ENCODE data around the gene ALDH1L1. TPM values are rescaled to one million over a fixed set of nuclear protein-coding genes. Genes with fewer than 3 reads are reported as not detected.
"Not testable (repeated sequence)": the region's sequence is repeated elsewhere in the genome, so short reads cannot be mapped to it uniquely, and the experiment has no call there.

Gene ALDH1L1
- polyA plus RNA-seq, 4 donors = 33.1 to 49.0 (median 42.8) TPM

DNA sequence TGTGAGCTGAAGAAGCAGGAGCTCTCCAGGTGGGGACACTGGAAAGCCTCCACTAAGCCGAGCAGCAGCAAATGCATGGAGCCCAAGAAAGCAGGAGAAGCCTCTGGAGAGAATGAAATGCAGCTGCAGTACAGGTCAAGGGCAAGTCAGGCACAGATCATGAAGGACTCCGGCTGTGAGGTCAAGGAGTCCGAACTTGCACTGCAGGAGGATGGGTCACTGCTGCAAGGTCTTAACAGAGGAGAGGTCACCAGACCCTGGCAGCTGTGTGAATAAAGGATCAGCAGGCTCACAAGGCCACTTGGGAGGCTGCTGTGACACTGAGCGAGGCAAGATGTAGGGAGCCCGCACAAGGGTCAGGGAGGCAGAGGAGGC is 71.7 kb downstream of the ALDH1L1 start:
- DNase-seq (ENCODE audit: low read depth in 4 of 4, low spot score in 2 of 4) = no peak

DNA sequence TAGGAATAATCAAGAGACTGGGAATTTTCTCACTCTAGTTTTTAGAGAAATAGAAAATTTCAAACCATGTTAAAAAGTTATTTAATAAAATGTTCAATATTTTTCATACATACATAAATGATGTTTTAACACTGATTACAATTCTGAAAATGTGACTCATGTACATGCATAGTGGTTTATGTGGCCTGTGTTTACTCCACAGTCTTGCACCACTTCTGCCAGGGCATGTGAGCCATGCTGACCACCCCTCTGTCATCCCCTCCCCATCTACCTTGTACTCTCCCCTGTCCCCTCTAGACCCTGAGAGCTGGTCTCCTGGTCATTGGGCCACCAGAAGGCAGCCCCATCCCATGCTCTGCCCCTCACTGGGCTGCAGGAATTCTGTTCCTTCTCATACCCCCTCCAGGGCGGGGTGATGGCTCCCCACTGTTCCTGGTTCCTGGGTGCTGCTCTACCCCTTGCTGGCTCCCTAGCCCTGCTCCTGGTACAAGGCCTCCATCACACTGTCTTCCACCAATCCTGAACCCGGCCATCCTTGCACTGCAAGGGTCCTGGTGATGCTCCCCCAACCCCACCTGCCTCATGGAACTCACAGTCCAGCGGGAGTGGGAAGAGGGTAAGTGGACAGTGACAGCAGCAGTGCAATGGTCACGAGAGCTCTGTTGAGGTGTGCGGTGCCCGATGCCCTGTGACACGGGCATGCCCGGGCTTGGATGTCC is 72.3 kb downstream of the ALDH1L1 start:
- no peak for DNase-seq (ENCODE audit: low read depth in 4 of 4, low spot score in 2 of 4)

DNA sequence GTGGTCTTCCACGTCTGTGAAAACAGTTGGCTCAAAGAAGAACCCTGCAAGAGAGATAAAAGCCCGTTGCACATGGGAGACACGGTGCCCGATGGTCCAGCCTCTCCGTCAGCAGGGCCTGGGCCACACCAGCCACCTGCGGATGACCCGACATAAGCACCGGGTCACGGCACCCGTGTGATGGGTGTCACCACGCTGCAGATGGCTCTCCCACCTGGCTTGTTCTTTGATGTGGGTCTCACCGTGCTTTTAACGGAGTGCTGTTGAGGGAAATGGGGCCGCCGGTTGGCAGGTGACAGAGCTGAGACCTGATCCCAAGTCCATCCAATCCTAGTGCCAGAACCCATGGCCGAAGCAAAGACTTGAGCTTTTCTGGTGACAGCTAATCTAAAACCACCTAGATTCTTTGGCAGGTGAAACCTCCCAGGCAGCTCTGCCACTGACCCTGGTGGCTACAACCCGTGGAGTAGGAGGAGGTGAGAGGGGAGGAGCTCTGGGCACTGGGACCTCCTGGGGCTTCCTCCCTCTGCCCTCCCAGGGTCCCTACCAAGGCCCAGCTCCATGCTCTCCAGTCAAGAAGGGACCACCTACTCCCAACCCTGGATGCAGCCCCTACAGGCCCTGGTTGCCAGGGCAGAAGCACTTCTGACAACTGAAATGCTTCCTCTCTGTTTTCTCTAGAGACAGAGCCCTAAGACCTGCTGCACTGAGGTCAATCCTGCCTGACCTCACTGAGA is 73.0 kb downstream of the ALDH1L1 start:
- DNase-seq (ENCODE audit: low read depth in 4 of 4, low spot score in 2 of 4) = no peak

DNA sequence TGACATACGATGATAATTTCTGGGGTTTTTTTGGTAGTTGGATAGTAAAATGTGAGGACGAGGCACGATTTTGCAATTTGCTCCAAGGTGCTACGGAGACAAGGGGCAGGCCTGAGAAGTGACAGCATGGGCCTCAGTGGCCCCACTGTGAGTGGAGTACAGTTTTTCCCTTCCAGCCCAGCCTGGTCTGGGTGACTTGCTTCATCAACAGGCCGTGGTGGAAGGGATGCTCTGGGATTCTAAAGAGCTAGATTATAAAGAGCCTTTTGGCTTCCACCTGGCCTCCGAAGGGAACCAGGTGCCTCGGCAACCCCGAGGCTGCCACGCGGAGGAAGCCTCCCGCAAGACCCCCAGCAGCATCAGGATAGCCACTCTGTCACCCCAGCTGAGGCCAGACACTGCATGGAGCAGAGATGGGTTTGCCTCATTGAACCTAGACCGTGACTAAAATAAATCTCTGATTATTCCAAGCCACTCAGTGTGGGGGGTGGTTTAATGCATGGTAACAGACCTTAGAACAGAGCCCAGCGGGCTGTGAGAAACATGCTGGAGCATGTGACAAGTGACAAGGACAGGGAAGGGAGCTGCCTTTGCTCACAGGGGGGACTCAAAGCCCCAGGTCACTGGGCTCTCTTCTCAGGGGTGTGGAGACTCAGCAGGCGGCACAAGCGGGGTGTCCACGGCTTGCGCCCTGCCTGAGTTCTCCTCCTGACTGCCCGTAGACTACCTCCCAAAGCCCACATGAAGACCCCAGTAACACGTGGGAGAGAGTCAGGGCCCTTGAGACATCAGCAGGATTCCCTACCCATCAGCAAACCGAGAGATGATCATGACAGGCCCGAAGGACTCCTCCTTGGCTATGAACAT is 73.8 kb downstream of the ALDH1L1 start:
- DNase-seq (ENCODE audit: low read depth in 4 of 4, low spot score in 2 of 4) = no peak

DNA sequence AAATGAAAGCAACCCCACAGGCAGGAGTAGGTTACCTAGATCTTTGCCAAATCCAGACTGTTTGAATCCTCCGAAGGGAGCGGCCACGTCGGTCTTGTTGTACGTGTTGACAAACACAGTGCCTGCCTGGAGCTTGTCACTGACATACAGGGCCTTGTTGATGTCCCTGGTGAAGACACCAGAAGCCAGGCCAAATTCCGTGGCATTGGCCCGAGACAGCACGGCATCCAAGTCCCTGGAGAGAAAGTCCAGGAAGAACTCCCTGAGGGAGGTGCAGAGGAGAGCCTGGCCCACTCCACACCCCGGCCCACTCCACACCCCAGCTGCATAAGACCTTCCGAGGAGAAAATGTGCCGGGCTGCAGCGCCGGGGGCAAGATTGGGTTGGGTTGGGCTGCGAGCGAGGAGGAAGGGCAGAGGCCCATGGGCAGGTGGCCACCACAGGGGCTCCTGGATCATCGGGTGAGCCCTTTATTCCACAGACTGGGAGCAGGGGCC is 74.6 kb downstream of the ALDH1L1 start:
- no peak for DNase-seq (ENCODE audit: low read depth in 4 of 4, low spot score in 2 of 4)

DNA sequence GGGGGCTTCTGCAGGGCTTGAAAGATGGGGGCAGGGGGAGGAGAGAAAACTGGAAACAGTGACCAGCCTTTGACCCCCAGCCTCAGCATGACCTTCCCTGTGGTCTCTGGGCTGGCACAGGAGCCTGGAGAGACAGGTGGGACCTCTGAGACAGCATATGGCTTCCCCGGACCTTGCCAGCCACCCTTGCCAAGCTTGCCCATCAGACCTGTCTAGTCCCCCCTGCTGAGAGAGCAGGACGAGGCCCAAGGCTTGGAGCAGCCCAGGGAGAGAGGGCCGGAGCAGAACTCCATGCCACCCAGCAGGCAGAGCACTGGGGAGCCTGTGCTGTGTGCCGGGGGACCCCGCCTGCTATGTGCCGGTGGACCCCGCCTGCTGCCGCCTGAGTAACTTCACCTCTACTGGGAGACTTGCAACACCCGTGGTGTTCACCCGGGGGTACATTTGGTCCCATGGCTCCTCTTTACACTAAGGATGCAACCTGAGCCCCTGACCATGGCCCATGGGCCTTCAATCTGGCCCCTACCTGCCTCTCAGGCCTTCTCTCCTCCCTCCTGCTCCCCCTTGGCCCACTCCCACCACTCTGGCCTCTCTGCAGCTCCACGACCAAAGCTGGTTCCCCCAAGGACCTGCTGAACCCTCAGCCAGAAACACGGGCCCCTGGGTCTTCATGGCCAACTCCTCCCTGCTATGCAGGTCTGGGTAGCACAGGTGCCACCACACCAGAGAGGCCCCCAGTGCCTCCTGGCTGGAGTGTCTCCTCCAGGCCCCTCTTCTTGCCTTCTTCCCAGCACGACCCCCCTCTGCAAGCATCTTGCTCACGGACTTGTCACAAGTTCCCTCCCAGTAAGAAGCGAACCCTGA is 75.4 kb downstream of the ALDH1L1 start:
- DNase-seq (ENCODE audit: low read depth in 4 of 4, low spot score in 2 of 4) = no peak

DNA sequence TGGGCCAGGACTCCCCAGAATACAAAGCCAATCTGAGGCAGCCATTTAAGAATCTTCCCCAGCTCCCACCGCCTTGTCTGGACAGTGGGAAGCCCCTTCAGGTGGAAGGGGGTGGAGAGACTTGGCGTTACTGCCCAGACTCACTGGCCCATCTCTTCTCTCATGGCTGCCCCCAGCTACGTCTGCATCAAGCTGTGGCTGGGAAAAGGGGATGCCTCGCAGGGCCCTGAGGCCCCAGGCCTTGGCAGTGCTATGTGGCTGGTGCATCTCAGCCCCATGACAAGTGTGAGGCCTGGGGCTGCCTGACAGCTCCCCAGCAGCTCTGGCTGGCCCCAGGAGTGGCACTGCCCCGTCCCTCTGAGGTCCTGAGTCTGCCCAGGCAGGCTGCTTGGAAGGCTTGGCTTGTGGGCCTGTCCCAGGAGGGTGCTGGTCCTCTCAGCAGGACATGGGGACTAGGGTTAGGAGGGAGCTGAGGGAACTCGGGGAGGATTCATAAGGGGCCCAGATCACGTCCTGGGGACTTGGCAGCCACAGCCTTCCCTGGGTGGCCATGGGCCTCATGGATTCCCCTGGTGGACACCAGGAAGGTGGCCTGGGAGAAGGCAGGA is 76.3 kb downstream of the ALDH1L1 start:
- no peak for DNase-seq (ENCODE audit: low read depth in 4 of 4, low spot score in 2 of 4)

DNA sequence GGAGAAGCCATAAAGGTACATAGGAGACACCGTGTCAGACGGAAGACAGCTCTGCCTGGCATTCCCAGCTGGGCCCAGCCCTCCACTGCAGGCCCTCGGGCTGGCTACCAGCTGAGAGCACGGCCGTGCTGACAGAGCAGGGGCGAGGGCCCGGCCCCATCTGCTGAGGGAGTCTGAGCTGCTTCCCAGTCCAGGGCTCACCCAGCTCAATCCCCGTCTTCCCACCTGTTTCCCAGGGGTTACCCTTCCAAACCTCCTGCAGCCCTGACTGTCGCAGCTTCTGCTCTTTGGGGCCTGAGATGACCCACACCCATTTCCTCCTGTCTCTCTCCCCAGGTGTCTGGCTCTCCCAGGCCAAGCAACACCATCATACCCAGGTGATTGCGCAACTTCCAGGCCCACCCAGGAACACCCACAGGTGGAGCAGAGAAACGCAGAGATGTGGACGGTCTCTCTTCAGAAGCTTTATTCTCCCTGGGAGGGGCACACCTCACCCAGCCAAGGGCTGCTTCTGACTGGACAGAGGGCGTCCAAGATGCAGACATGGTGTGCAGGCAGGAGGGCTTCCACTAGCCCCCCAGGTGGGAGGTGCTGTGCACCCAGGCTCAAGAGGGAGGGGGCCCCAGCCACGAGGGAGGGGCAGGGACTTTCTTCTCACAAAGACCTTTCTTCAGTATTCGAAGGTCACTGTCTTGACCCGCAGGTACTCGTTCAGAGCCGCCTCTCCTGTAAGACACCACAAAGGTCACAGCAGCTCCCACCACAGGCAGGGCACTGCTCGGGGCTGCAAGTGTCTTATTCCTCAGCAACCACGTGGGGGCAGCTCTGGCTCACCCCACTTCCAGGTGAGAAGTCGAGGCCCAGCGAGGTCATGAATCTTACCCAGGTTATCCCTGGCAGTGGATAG is 77.0 kb downstream of the ALDH1L1 start:
- no peak for DNase-seq (ENCODE audit: low read depth in 4 of 4, low spot score in 2 of 4)

DNA sequence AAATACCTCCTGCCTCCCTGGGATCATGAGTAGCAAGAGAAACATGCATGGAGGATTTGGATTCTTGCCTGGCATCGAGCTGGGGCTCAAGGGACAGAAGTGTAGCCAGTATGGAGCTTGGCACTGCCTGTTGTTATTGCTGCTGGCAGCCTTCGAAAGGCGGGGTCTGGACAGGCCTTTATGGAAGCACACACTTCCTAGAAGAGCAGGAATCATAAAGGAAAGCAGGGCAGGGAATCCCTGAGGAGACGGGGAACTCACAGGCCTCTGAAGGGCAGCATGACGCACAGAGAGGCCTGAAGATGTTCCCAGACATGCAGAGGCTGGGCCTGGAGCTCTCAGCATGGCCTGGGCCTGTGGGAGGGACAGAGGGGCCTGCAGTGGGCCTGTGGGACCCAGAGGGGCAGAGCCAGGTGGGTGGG is 77.8 kb downstream of the ALDH1L1 start:
- no peak for DNase-seq (ENCODE audit: low read depth in 4 of 4, low spot score in 2 of 4)

DNA sequence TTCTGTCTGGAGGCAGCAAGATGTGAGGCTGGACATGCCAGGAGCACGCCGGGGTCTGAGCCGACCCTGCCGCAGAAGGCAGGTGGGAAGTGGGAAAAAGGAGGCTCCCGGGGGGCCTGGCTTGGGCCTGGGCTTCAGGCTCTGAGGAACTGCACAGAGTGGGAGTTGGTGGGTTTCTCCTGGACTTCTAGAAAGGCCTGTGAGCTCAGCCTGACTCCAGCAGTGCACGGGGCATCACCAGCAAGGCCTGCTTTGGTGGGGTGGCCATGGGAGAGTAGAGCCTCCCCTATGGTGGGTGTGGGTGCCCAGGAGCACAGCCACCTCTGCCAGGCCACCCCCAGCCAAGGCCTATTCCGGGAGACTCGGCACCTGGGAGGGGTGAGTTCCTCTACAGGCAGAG is 78.4 kb downstream of the ALDH1L1 start:
- no peak for DNase-seq (ENCODE audit: low read depth in 4 of 4, low spot score in 2 of 4)

DNA sequence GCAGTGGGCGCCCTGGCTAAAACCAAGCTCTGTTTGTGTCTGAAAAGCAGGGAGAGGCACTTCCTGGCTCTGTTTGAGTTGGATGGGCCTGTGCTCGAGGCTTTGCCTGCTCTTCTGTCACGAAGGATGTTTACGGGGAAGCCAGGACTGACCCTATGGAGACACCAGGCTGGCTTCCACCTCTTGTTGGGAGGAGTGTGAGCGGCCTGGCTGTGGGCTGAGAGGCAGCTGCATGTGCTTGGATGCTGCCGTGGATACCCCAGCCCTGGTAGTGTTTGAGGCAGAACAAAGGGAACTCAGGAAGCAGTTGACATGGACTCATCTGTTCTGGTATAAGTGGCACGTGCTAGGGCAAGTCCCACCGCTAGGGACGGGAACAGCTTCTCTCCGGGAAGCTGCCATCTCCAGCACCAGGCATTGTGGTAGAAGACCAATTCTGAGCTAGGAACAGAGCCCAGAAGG is 78.8 kb downstream of the ALDH1L1 start:
- DNase-seq (ENCODE audit: low read depth in 4 of 4, low spot score in 2 of 4) = no peak

DNA sequence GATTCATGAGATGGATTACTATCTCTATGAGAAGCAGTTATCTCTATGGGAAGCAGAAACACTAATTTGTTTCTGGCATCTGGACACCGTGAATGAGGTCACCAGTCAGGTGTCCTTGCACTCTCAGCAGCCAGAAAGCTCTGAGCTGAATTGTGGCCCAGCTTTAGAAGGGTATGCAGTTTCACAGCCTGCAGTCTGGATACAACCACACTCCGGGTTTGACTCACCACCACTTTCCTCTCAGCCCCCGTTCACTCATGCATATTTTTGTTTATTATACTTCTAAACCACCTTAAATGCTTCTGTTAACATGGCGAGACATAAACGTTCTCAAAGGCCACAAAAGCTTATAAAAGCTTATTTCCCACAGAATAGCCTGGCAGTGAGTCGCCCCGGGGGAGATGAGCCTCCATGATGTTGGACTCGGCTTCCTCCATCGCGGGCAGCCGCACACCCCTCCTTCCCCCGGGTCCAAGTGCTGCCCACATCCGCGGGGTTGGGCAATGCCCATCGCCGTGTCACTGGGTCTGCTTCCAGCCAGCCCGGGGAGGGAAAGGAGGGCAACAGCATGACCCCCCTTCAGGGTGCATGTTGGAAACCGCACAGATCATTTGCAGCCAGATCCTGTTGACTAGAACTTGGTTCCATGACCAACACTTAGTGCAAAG is 79.6 kb downstream of the ALDH1L1 start:
- DNase-seq (ENCODE audit: low read depth in 4 of 4, low spot score in 2 of 4) = no peak

DNA sequence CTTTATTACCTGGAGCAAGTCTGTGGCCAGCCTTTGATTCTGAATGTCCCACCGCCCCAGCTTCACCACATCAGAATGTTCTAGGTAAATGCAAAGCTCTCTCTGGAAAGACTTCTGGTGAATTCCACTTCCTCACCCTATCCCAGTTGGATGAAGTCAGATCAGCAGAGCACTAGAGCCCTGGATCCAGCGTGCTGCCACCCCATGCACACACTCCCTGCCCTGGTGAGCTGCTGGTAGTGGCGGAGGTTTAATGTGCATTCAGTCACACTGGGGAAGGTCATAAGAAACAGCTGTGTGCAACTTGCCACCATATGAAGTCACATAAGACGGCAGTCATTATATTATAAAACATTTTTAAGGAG is 80.1 kb downstream of the ALDH1L1 start:
- no peak for DNase-seq (ENCODE audit: low read depth in 4 of 4, low spot score in 2 of 4)

DNA sequence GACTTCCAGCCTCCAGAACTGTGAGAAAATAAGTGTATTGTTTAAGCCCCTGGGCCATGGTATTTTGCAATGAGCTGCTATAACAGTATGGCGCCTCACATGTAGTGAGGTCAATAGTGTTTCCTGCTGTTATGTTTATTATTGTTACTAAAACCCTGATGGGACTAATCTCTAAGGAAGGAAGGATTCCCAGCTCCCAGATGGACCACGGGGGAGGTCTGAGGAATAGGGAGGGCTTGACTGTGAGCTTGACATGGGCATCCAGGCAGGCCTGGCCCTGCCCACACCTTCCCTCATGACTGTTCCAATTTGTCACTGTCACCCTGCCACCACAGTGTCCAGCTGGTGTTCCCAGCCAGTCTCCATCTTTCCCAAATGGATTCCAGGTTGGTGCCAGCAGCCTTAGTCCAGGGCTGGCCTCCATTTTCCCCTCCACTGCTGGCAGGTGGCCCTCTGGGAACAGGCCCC is 82.0 kb downstream of the ALDH1L1 start:
- no peak for DNase-seq (ENCODE audit: low read depth in 4 of 4, low spot score in 2 of 4)

DNA sequence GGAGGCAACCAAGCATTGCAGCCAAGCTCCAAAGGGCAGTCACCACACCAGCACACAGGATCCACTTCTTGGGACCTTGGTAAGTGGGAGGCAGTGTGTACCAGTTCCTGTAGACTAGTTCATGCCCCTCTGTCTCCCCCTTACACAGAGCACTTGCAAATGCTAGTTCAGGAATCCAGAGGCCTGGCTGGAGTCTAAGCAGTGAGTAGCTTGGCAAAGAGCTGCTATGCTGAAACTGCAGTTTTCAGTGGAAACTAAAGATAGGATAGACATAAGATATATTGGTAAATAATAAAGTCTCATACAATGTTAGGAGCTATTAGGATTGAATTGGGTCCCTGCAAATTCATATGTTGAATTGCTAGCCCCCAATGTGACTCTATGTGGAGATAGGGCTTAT is 82.6 kb downstream of the ALDH1L1 start:
- DNase-seq (ENCODE audit: low read depth in 4 of 4, low spot score in 2 of 4) = no peak

DNA sequence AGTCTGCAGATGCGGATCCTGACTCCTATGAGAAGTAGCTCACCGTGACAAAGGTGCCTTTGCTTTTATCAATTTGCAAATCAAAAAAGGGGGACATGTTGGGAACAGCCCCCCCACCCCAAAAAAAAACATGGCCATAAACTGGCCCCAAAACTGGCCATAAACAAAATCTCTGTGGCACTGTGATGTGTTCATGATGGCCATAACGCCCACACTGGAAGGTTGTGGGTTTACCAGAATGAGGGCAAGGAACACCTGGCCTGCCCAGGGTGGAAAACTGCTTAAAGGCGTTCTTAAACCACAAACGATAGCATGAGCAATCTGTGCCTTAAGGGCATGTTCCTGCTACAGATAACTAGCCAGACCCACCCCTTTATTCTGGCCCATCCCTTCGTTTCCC is 84.1 kb downstream of the ALDH1L1 start:
- not testable (repeated sequence) for DNase-seq (ENCODE audit: low read depth in 4 of 4, low spot score in 2 of 4)

DNA sequence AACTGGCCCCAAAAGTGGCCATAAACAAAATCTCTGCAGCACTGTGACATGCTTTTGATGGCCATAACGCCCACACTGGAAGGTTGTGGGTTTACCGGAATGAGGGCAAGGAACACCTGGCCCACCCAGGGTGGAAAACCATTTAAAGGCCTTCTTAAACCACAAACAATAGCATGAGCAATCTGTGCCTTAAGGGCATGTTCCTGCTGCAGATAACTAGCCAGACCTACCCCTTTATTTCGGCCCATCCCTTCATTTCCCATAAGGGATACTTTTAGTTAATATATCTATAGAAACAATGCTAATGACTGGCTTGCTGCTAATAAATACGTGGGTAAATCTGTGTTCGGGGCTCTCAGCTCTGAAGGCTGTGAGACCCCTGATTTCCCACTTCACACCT is 88.3 kb downstream of the ALDH1L1 start:
- not testable (repeated sequence) for DNase-seq (ENCODE audit: low read depth in 4 of 4, low spot score in 2 of 4)

DNA sequence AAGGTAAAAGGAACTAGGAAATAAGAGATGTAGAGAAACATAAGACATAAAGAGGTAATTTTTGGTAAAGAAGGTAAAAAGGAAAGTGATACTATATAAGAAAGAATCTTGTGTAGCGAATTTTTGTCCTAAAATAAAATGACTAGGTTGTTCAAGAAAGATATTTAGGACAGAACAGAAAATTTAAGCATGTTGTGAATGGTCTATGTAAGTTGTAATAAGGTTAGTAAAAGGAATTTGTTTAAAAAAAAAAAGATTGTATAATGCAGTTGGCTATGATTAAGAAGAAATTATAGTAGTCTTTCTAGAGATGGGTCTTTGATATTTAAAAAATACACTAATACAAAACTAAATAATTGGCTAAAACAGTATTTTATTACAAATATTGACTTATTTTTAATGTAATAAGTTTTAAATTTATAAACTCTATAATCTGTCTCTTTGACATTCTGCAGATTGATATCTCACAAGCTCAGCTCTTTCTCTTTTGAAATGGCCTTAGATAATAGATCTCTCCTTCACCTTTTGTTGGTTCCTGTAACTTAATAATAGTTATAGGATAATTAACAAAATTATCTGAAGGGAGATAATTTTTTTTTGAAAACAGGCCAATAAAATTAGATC is 92.7 kb downstream of the ALDH1L1 start:
- DNase-seq (ENCODE audit: low read depth in 4 of 4, low spot score in 2 of 4) = no peak

All from left renal cortex interstitium (tissue), 4 donors.